GM21528 (cell line): ENCODE measurements around the gene ANO6.

Source experiments
- ATAC-seq: cut with Tn5 transposase; IDR thresholded peaks from one replicate; pipeline ENCODE4 v1.9.1; 2021; ENCODE audit warnings: mild to moderate bottlenecking, moderate library complexity; ENCODE audit not compliant: unreplicated experiment, low FRiP score

The ANO6 gene

GRCh38 chr12:45208604-45209487, 7.0 kb upstream of the ANO6 start:
- no peak for ATAC-seq

GRCh38 chr12:45209784-45210183, 6.1 kb upstream of the ANO6 start:
- ATAC-seq = no peak

- no peak for ATAC-seq
These were observed 3.8 kb upstream of the ANO6 start for GRCh38 chr12:45212064-45212463.

GRCh38 chr12:45213107-45213506, 2.8 kb upstream of the ANO6 start:
- ATAC-seq = no peak

- ATAC-seq = no peak
These were observed 1.8 kb upstream of the ANO6 start for GRCh38 chr12:45214071-45214470.

GRCh38 chr12:45214749-45215418, 1.0 kb upstream of the ANO6 start:
- no peak for ATAC-seq

GRCh38 chr12:45216230-45216982, 511 bp downstream of the ANO6 start:
- ATAC-seq = peak; percentile 42

- no peak for ATAC-seq
These were observed 1.1 kb downstream of the ANO6 start for GRCh38 chr12:45216983-45217485.

GRCh38 chr12:45217846-45218245, 2.0 kb downstream of the ANO6 start:
- ATAC-seq = no peak

- ATAC-seq = no peak
These were observed 3.7 kb downstream of the ANO6 start for GRCh38 chr12:45219621-45220020.

GRCh38 chr12:45220363-45220931, 4.6 kb downstream of the ANO6 start:
- ATAC-seq = no peak

- no peak for ATAC-seq
These were observed 5.1 kb downstream of the ANO6 start for GRCh38 chr12:45220969-45221368.

GRCh38 chr12:45223868-45224267, 8.0 kb downstream of the ANO6 start:
- no peak for ATAC-seq

- ATAC-seq = no peak
These were observed 8.4 kb downstream of the ANO6 start for GRCh38 chr12:45224311-45224710.

GRCh38 chr12:45226021-45226420, 10.1 kb downstream of the ANO6 start:
- no peak for ATAC-seq

- no peak for ATAC-seq
These were observed 11.6 kb downstream of the ANO6 start for GRCh38 chr12:45227316-45228067.

GRCh38 chr12:45231515-45232145, 15.7 kb downstream of the ANO6 start:
- ATAC-seq = no peak

GRCh38 chr12:45232146-45232755, 16.4 kb downstream of the ANO6 start:
- ATAC-seq = no peak

GRCh38 chr12:45232756-45233372, 17.0 kb downstream of the ANO6 start:
- ATAC-seq = no peak
